ENCODE measurements around the gene TMEM179B. TPM values are rescaled to one million over a fixed set of nuclear protein-coding genes. Genes with fewer than 3 reads are reported as not detected.

The TMEM179B gene
- polyA plus RNA-seq, 3 donors, result 46.0 to 65.1 (median 48.4) TPM

GRCh38 chr11:62782753-62783152 is 4.4 kb upstream of the TMEM179B start:
- 91 to 95% (median 94%) methylated on average over 7 of the region's 7 CpGs for WGBS, 3 donors
- H3K27ac ChIP-seq (ENCODE audit: low read depth, low read length), result no peak overlapping the region

GRCh38 chr11:62786318-62787004 is 741 bp upstream of the TMEM179B start:
- WGBS, 3 donors, result 1 to 2% (median 1%) methylated on average over 50 to 51 of the region's 51 CpGs
- peak overlapping the region; percentile 58 for H3K27ac ChIP-seq (ENCODE audit: low read depth, low read length)

GRCh38 chr11:62788991-62789390 is 1.8 kb downstream of the TMEM179B start:
- no peak overlapping the region for H3K27ac ChIP-seq (ENCODE audit: low read depth, low read length)
- 65 to 79% (median 77%) methylated on average over 5 of the region's 5 CpGs for WGBS, 3 donors

GRCh38 chr11:62789576-62789975 is 2.4 kb downstream of the TMEM179B start:
- WGBS, 3 donors, result 64 to 68% (median 65%) methylated on average over 3 of the region's 3 CpGs
- no peak overlapping the region for H3K27ac ChIP-seq (ENCODE audit: low read depth, low read length)

- H3K27ac ChIP-seq (ENCODE audit: low read depth, low read length), result no peak within 1 kb of the TSS
- 0% methylated on average over 57 to 58 of the region's 58 CpGs for WGBS, 3 donors
Observed at GRCh38 chr11:62791501-62792201, 4.4 kb downstream of the TMEM179B start, which contains the start of gene TMEM223. Gene TMEM223, minus strand, starts transcription at chr11:62792006. Its CDS starts 12 bp downstream, at chr11:62791994.

GRCh38 chr11:62792202-62792575 is 5.0 kb downstream of the TMEM179B start:
- no peak overlapping the region for H3K27ac ChIP-seq (ENCODE audit: low read depth, low read length)
- WGBS, 3 donors, result 23 to 33% (median 28%) methylated on average over 11 of the region's 11 CpGs

GRCh38 chr11:62794201-62794775 is 7.1 kb downstream of the TMEM179B start:
- WGBS, 3 donors, result 75 to 91% (median 81%) methylated on average over 8 of the region's 8 CpGs
- no peak overlapping the region for H3K27ac ChIP-seq (ENCODE audit: low read depth, low read length)

GRCh38 chr11:62796281-62796680 is 9.1 kb downstream of the TMEM179B start:
- 88 to 91% (median 89%) methylated on average over 7 of the region's 7 CpGs for WGBS, 3 donors
- no peak overlapping the region for H3K27ac ChIP-seq (ENCODE audit: low read depth, low read length)

- WGBS, 3 donors, result 92 to 95% (median 93%) methylated on average over 8 to 10 of the region's 10 CpGs
- H3K27ac ChIP-seq (ENCODE audit: low read depth, low read length), result no peak overlapping the region
Observed at GRCh38 chr11:62799486-62799885, 12.3 kb downstream of the TMEM179B start.

GRCh38 chr11:62801071-62801470 is 13.9 kb downstream of the TMEM179B start:
- no peak overlapping the region for H3K27ac ChIP-seq (ENCODE audit: low read depth, low read length)
- 80 to 86% (median 84%) methylated on average over 4 of the region's 4 CpGs for WGBS, 3 donors

- WGBS, 3 donors, result 3 to 5% (median 4%) methylated on average over 14 of the region's 14 CpGs
- peak overlapping the region; percentile 73 for H3K27ac ChIP-seq (ENCODE audit: low read depth, low read length)
Observed at GRCh38 chr11:62804310-62805075, 17.3 kb downstream of the TMEM179B start.

- WGBS, 3 donors, result 0 to 1% (median 0%) methylated on average over 65 to 77 of the region's 77 CpGs
Observed at GRCh38 chr11:62805076-62805892, 18.1 kb downstream of the TMEM179B start, which contains the start of gene NXF1. Gene NXF1, minus strand, starts transcription at chr11:62805440. Its CDS starts 84 bp downstream, at chr11:62805356.

GRCh38 chr11:62805961-62806441 is 18.8 kb downstream of the TMEM179B start:
- no peak overlapping the region for H3K27ac ChIP-seq (ENCODE audit: low read depth, low read length)
- 25 to 30% (median 27%) methylated on average over 12 of the region's 12 CpGs for WGBS, 3 donors

More at GRCh38 chr11:62805076-62805892, 18.1 kb downstream of the TMEM179B start, which contains the start of gene NXF1:
- H3K27ac ChIP-seq (ENCODE audit: low read depth, low read length), result peak within 1 kb of the TSS; percentile 73

- 38 to 74% (median 45%) methylated on average over 5 of the region's 5 CpGs for WGBS, 3 donors
- H3K27ac ChIP-seq (ENCODE audit: low read depth, low read length), result no peak overlapping the region
Observed at GRCh38 chr11:62806611-62807121, 19.5 kb downstream of the TMEM179B start.

- 22 to 39% (median 25%) methylated on average over 1 of the region's 1 CpG for WGBS, 3 donors
- no peak overlapping the region for H3K27ac ChIP-seq (ENCODE audit: low read depth, low read length)
Observed at GRCh38 chr11:62810748-62811147, 23.5 kb downstream of the TMEM179B start.

GRCh38 chr11:62811659-62812058 is 24.5 kb downstream of the TMEM179B start:
- 79 to 84% (median 80%) methylated on average over 2 of the region's 2 CpGs for WGBS, 3 donors
- H3K27ac ChIP-seq (ENCODE audit: low read depth, low read length), result no peak overlapping the region

- WGBS, 3 donors, result 59 to 91% (median 63%) methylated on average over 8 of the region's 8 CpGs
- H3K27ac ChIP-seq (ENCODE audit: low read depth, low read length), result no peak overlapping the region
Observed at GRCh38 chr11:62816557-62816956, 29.4 kb downstream of the TMEM179B start.
